Measurements from ENCODE around the gene HNMT. TPM values are rescaled to one million over a fixed set of nuclear protein-coding genes. Genes with fewer than 3 reads are reported as not detected.

Gene HNMT
- polyA plus RNA-seq, 1 donor from 2014 or later = not detected

GRCh38 chr2:137976274-137976673 lies 12.0 kb downstream of the HNMT start:
- H3K4me3 ChIP-seq (ENCODE audit: low read length) = no peak overlapping the region
- no peak overlapping the region for H3K9ac ChIP-seq (ENCODE audit: low read length)
- H3K27ac ChIP-seq (ENCODE audit: low read length) = no peak overlapping the region
- H3K79me2 ChIP-seq (replicated peaks; ENCODE audit: insufficient read depth, low read length) = no peaks in the 10 kb centered on the region
- no peaks in the 10 kb centered on the region for H3F3A ChIP-seq (ENCODE audit: insufficient read depth, low read length, poor library complexity, severe bottlenecking)
- no peak overlapping the region for H2AFZ ChIP-seq (ENCODE audit: low read depth, low read length)
- H3K27me3 ChIP-seq (ENCODE audit: insufficient read depth, low read depth, low read length) = no peaks in the 10 kb centered on the region
- H3K4me2 ChIP-seq (ENCODE audit: low read length) = no peak overlapping the region
- TF ChIP-seq REST (IDR thresholded peaks at IDR 0.05; ENCODE audit: borderline replicate concordance) (no peak), POLR2AphosphoS5 (IDR thresholded peaks at IDR 0.05) (no peak), SMC3 (conservative IDR thresholded peaks at IDR 0.05; ENCODE audit: poor library complexity) (no peak), EP300 (conservative IDR thresholded peaks at IDR 0.05; ENCODE audit: poor library complexity, severe bottlenecking) (no peak), CTCF (IDR thresholded peaks at IDR 0.05; ENCODE audit: poor library complexity, severe bottlenecking) (no peak), RAD21 (conservative IDR thresholded peaks at IDR 0.05) (no peak), MXI1 (conservative IDR thresholded peaks at IDR 0.05; ENCODE audit: poor library complexity, severe bottlenecking) (no peak), EZH2 (IDR thresholded peaks at IDR 0.05; ENCODE audit: borderline replicate concordance, insufficient read depth, low read length, poor library complexity, severe bottlenecking) (no peak), TAF1 (IDR thresholded peaks at IDR 0.05; ENCODE audit: low read depth) (no peak)
- H3K9me2 ChIP-seq (ENCODE audit: insufficient read depth, low read length) = no peaks in the 10 kb centered on the region
- H3K9me3 ChIP-seq (ENCODE audit: low read length) = no peaks in the 10 kb centered on the region
- no peaks in the 10 kb centered on the region for H4K20me1 ChIP-seq (ENCODE audit: insufficient read depth)
- no peaks in the 10 kb centered on the region for H3K36me3 ChIP-seq (ENCODE audit: insufficient read depth, low read length)

- Histone ChIP-seq H3F3A (ENCODE audit: insufficient read depth, low read length, poor library complexity, severe bottlenecking) (no peaks in the 10 kb centered on the region), H4K20me1 (ENCODE audit: insufficient read depth) (no peaks in the 10 kb centered on the region), H3K27me3 (ENCODE audit: insufficient read depth, low read depth, low read length) (no peaks in the 10 kb centered on the region), H3K27ac (ENCODE audit: low read length) (no peak overlapping the region), H3K4me3 (ENCODE audit: low read length) (no peak overlapping the region), H3K4me2 (ENCODE audit: low read length) (no peak overlapping the region), H3K9me3 (ENCODE audit: low read length) (no peaks in the 10 kb centered on the region), H3K36me3 (ENCODE audit: insufficient read depth, low read length) (no peaks in the 10 kb centered on the region), H3K9me2 (ENCODE audit: insufficient read depth, low read length) (no peaks in the 10 kb centered on the region), H3K79me2 (replicated peaks; ENCODE audit: insufficient read depth, low read length) (no peaks in the 10 kb centered on the region), H2AFZ (ENCODE audit: low read depth, low read length) (no peak overlapping the region), H3K9ac (ENCODE audit: low read length) (no peak overlapping the region)
- TF ChIP-seq SMC3 (conservative IDR thresholded peaks at IDR 0.05; ENCODE audit: poor library complexity) (no peak), REST (IDR thresholded peaks at IDR 0.05; ENCODE audit: borderline replicate concordance) (no peak), TAF1 (IDR thresholded peaks at IDR 0.05; ENCODE audit: low read depth) (no peak), CTCF (IDR thresholded peaks at IDR 0.05; ENCODE audit: poor library complexity, severe bottlenecking) (no peak), EZH2 (IDR thresholded peaks at IDR 0.05; ENCODE audit: borderline replicate concordance, insufficient read depth, low read length, poor library complexity, severe bottlenecking) (no peak), POLR2AphosphoS5 (IDR thresholded peaks at IDR 0.05) (no peak), MXI1 (conservative IDR thresholded peaks at IDR 0.05; ENCODE audit: poor library complexity, severe bottlenecking) (no peak), RAD21 (conservative IDR thresholded peaks at IDR 0.05) (no peak), EP300 (conservative IDR thresholded peaks at IDR 0.05; ENCODE audit: poor library complexity, severe bottlenecking) (no peak)
Measured at GRCh38 chr2:137977790-137978189, 13.5 kb downstream of the HNMT start.
